Lung (tissue), 12 donors: ENCODE results near the gene CBLB. TPM values are rescaled to one million over a fixed set of nuclear protein-coding genes. Genes with fewer than 3 reads are reported as not detected.

Source experiments
- ATAC-seq: fragments of 200-7000 bp; cut with Tn5 transposase; one replicate; pipeline ENCODE4 v1.9.1; 2020; ENCODE audit warnings: moderate number of reproducible peaks; ENCODE audit not compliant: insufficient read depth, low FRiP score
- DNase-seq, 3 donors: peaks; one replicate each; pipeline ENCODE4 v3.0.0-alpha.2; 2013 to 2017
- H3K27ac ChIP-seq, 2 donors: one replicate each; pipeline ENCODE4 v1.5.1; 2013; ENCODE audit warnings: mild to moderate bottlenecking in 2 of 2, moderate library complexity in 2 of 2, control low read depth in 1 of 2, inconsistent platforms in 1 of 2, low read depth in 1 of 2, low read length in 1 of 2
- H3K27me3 ChIP-seq, 3 donors: one replicate each; pipeline ENCODE4 v1.5.1; 2013; ENCODE audit warnings: low read length in 2 of 3; ENCODE audit not compliant: control insufficient read depth in 3 of 3, insufficient read depth in 3 of 3
- H3K36me3 ChIP-seq, 4 donors: one replicate each; pipeline ENCODE4 v1.5.1; 2013; ENCODE audit warnings: low read length in 4 of 4, mild to moderate bottlenecking in 1 of 4, moderate library complexity in 1 of 4; ENCODE audit not compliant: control insufficient read depth in 4 of 4, insufficient read depth in 4 of 4
- H3K4me1 ChIP-seq, 5 donors: one replicate each; pipeline ENCODE4 v1.5.1; 2013; ENCODE audit warnings: low read length in 5 of 5, mild to moderate bottlenecking in 2 of 5, moderate library complexity in 1 of 5; ENCODE audit not compliant: control insufficient read depth in 5 of 5, insufficient read depth in 5 of 5
- H3K4me3 ChIP-seq: one replicate; pipeline ENCODE4 v1.5.1; 2013; ENCODE audit warnings: mild to moderate bottlenecking, control low read depth, moderate library complexity
- H3K9ac ChIP-seq, 2 donors: one replicate each; pipeline ENCODE4 v1.5.1; 2013; ENCODE audit warnings: low read length in 2 of 2, control low read depth in 1 of 2; ENCODE audit not compliant: insufficient read depth in 1 of 2
- H3K9me3 ChIP-seq, 4 donors: one replicate each; pipeline ENCODE4 v1.5.1; 2013; ENCODE audit warnings: low read length in 3 of 4, mild to moderate bottlenecking in 1 of 4, moderate library complexity in 1 of 4; ENCODE audit not compliant: control insufficient read depth in 4 of 4, insufficient read depth in 3 of 4
- CTCF ChIP-seq: IDR thresholded peaks from 2 replicates; pipeline ENCODE4 v1.5.1; 2012; ENCODE audit warnings: mild to moderate bottlenecking; ENCODE audit errors: control extremely low read depth, extremely low read depth
- WGBS, 2 donors: extraction: QIAGEN DNeasy Blood & Tissue Kit; methylation state at CpG; one replicate each; pipeline ENCODE4 v1.1.7; 2013; 5-methylcytosine and 5-hydroxymethylcytosine counted together
- polyA plus RNA-seq, 2 donors: library from polyadenylated mRNA; stranded (reverse); fragments of 200-250 nt; gene quantifications; one replicate each; pipeline ENCODE4 v1.2.1, GENCODE V29; 2013
- total RNA-seq, 2 donors: library from RNA; depleted of rRNA in 1 of 2; stranded (reverse); fragments of >200 nt in 1 of 2; gene quantifications; one replicate each; pipeline ENCODE4 v1.2.1, GENCODE V29; 2014 to 2021
- donor health status: control.
- donor health status: control.
- donor health status: Bipolar disorder and iron deficiency.
- donor health status: healthy.
- donor health status: DM: yes; HTN: yes; CAD: no.

CBLB gene
- total and polyA plus RNA-seq, 4 donors = 7.2 to 124 (median 24.6) TPM

GRCh38 chr3:105845488-105845887 is 23.3 kb downstream of the CBLB start:
- no peak overlapping the region for H3K4me3 ChIP-seq
- H3K36me3 ChIP-seq = peaks cover 2 to 17% (median 8%) of the 10 kb centered on the region in 4 donors
- no peaks in the 10 kb centered on the region for H3K27me3 ChIP-seq
- H3K9ac ChIP-seq = no peak overlapping the region
- no peaks in the 10 kb centered on the region for H3K9me3 ChIP-seq
- WGBS, 2 donors = 80 to 86% methylated on average over 1 of the region's 1 CpG
- no peak for TF ChIP-seq CTCF
- no peak for ATAC-seq
- H3K27ac ChIP-seq = peak overlapping the region in 1 of 2 donors; percentile 60
- H3K4me1 ChIP-seq = peaks cover 0 to 47% (median 14%) of the 10 kb centered on the region in 5 donors
- no peak for DNase-seq

GRCh38 chr3:105844704-105845103 is 24.1 kb downstream of the CBLB start:
- Histone ChIP-seq H3K36me3 (peaks cover 2 to 17% (median 6%) of the 10 kb centered on the region in 4 donors), H3K27ac (no peak overlapping the region), H3K4me1 (peaks cover 0 to 47% (median 14%) of the 10 kb centered on the region in 5 donors), H3K9me3 (no peaks in the 10 kb centered on the region), H3K9ac (no peak overlapping the region), H3K27me3 (no peaks in the 10 kb centered on the region), H3K4me3 (no peak overlapping the region)
- peak in 2 of 3 donors; percentile 53 to 66 for DNase-seq
- no peak for TF ChIP-seq CTCF
- ATAC-seq = no peak

GRCh38 chr3:105843994-105844393 is 24.8 kb downstream of the CBLB start:
- TF ChIP-seq CTCF = no peak
- Histone ChIP-seq H3K4me1 (peaks cover 0 to 47% (median 11%) of the 10 kb centered on the region in 5 donors), H3K9me3 (no peaks in the 10 kb centered on the region), H3K4me3 (no peak overlapping the region), H3K9ac (no peak overlapping the region), H3K36me3 (peaks cover 0 to 17% (median 5%) of the 10 kb centered on the region in 4 donors), H3K27ac (peak overlapping the region in 1 of 2 donors; percentile 53), H3K27me3 (no peaks in the 10 kb centered on the region)
- WGBS, 2 donors = 81 to 89% methylated on average over 6 of the region's 6 CpGs
- ATAC-seq = no peak
- DNase-seq = peak in 1 of 3 donors; percentile 40

- peaks cover 0 to 45% (median 8%) of the 10 kb centered on the region in 5 donors for H3K4me1 ChIP-seq
- no peak for ATAC-seq
- 85 to 91% methylated on average over 2 of the region's 2 CpGs for WGBS, 2 donors
Measured at GRCh38 chr3:105842943-105843342, 25.9 kb downstream of the CBLB start.

More at GRCh38 chr3:105842943-105843342, 25.9 kb downstream of the CBLB start:
- H3K4me3 ChIP-seq = no peak overlapping the region
- peaks cover 0 to 20% (median 7%) of the 10 kb centered on the region in 4 donors for H3K36me3 ChIP-seq
- DNase-seq = peak in 2 of 3 donors; percentile 60 to 69
- no peak overlapping the region for H3K9ac ChIP-seq
- H3K27me3 ChIP-seq = no peaks in the 10 kb centered on the region
- no peak for TF ChIP-seq CTCF
- H3K27ac ChIP-seq = no peak overlapping the region
- H3K9me3 ChIP-seq = no peaks in the 10 kb centered on the region
